SIG-M5 treated with dmso at 0.1 percent for 504 hours (cell line): ENCODE measurements around the gene IGF2R.
"Not testable (repeated sequence)": the region's sequence is repeated elsewhere in the genome, so short reads cannot be mapped to it uniquely, and the experiment has no call there.

ENCODE experiments used
- DNase-seq: peaks from one replicate; lab custom pipeline; 2025; ENCODE audit not compliant: unreplicated experiment; lab: John Stamatoyannopoulos, UW

IGF2R gene

DNA sequence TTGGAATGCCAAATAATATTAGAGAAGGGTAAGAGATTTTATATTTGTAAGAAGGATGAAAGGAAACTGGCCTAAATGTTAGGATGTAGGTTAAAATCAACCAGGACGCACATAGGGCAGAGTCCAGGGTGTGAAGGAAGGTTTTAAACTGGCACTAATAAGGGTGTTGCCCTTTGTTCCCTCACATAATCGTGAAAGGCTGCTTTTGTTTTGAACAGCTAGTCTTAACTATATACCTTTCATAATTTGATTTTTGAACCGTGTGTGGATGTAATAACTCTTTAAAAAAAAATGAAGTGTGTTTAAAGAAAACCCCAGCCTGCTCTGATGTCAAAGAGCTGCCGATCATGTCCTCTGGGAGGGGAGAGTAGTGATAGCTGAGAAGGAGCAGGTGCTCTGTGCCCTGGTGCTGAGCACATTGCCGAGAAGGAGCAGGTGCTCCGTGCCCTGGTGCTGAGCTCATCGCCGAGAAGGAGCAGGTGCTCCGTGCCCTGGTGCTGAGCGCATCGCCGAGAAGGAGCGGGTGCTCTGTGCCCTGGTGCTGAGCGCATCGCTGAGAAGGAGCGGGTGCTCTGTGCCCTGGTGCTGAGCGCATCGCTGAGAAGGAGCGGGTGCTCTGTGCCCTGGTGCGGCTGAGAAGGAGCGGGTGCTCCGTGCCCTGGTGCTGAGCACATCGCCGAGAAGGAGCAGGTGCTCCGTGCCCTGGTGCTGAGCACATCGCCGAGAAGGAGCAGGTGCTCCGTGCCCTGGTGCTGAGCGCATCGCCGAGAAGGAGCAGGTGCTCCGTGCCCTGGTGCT is 121.8 kb downstream of the IGF2R start:
- not testable (repeated sequence) for DNase-seq

DNA sequence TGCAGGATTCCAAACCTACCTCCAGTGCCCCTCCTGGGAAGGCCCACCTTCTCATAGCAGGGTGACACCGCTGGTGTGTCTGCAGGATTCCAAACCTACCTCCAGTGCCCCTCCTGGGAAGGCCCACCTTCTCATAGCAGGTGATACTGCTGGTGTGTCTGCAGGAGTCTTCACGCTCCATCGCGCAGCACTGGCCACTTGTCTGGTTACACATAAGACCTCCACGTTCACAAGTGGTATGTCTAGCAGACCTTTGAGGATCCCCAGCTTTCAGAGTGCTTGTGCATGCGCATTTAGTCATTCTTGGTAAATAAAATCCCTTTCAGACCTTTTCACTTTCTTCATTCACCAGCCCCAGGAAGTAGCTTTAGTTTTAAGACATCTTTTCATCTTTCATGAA is 123.3 kb downstream of the IGF2R start:
- not testable (repeated sequence) for DNase-seq

DNA sequence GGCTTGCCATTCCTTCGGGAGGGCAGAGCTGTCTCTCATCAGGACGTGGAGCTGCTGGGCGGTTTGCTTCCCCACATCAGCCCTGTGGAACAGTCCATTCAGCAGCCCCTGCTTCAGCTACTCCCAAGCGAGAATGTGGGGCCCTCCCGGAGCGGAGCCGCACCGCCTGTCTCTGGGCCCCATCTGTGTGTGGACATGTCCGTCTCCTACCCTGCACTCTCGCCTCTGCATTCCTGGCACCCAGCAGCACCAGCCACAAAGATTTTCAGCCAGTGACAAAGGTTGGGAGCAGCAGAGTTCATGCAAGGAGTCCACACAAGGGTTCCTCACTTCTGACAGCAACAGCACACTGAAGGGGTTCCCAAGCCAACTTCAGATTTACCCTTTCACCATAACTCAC is 123.7 kb downstream of the IGF2R start:
- DNase-seq, result no peak

DNA sequence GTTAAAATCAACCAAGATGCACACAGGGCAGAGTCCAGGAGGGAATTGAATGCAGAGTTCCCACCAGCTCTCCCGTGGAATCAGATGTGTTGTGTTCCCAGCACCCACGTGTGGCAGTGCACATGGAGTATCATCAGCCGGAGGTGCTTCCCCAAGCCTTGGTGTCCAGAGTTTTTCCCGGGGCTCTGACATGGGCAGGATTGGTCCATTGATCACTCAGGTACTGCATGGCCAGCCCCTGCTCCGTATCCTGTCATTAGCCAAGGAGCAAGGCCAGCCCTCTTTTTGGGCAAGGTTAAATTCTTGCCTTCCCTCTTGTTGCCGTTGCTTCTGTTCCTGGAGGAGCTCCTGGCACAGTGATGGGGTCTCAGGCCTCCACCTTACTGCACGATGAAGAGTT is 124.2 kb downstream of the IGF2R start:
- DNase-seq, result no peak

DNA sequence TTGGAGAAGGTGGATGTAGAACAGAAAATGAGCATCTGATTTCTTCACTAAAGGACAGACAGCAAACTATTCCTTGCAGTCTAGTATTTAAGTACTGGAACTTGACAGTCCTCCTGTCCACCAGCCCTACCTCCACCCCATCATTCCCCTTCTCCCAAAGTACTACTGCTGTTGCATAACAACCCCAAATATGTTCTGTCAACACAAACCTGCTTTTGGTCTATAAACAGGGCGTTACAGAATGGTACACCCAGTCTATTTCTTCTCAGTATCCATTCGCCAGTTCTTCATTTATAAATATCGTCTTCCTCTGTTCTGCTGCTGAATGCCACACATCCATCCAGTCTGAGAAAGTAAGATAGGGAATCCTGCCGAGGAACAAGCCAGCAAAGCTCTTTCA is 125.1 kb downstream of the IGF2R start:
- no peak for DNase-seq

DNA sequence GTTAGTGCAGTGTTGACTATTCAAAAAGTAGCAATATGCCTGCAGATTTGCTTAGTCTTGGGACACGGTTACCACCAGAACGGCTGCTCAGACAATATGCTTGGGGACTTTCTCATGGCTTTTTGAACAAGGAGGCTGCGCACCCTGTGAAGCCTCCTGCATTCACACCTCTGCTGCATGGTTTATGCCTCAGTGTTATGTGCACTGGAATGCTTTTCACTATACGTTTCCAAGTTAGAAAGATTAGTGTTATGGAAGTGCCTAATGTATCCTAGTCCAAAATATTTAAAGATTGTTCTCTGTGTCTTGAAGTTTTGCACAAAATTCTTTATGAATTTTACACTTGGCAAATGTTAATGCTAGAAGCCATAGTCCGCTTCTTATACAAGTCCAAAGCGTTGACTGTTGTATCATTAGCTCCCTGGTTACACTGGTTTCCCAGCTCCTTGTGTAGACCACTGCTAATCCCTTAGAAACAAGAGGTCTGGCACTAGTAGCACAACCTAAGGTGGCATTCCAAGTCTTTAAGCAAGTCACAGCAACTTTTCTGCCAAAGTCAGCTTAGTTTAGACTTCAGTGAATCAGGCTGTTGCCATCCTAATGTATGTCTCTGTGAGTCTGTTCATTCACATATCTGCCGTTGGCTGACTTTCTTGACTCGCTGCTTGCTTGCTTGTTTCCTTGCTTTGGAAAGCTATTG is 126.4 kb downstream of the IGF2R start:
- no peak for DNase-seq

DNA sequence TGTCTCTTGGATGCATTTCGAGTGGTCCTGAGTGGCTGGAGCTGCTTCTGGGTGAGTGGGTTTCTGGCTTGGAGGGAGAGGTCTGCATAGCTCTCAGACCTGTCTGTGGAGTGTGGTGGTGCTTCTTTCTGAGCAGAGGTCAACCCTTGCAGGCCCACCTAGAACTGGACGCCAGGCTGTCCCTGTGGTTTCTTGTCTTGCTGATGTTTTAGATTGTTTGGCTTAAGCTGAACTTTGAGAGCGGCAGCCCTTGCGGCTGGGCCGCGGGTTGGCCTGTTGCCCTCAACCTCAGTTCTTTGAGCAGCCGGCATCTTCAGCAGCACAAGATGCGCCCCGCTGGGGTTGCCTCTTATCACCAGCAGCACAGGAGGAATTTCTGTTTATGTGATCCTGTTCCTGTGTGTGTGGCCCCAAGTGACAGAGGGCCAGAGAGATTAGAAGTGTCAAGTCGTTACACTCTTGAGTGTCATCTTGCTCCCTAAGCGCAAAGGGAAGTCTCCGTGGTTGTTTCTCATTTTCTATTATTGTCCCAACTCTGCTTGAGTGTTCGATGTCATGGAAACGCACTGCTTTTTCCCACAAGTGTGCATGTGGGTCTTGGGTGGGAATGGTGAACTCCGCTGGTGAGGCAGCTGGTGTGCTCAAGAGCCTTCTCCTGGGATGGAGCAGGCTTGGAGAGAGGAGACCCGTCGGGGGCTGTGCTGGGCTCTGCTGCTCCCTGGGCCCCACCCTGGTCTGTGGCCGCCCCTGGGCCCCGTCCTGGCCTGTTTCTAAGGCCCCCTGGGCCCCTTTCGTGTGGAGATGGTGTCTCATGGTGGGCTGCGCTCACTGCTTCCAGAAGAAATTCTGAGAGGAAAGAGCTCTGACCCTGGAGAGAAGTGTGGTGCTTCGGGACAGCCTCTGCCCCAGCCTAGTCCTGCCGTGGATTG is 132.7 kb downstream of the IGF2R start:
- no peak for DNase-seq

DNA sequence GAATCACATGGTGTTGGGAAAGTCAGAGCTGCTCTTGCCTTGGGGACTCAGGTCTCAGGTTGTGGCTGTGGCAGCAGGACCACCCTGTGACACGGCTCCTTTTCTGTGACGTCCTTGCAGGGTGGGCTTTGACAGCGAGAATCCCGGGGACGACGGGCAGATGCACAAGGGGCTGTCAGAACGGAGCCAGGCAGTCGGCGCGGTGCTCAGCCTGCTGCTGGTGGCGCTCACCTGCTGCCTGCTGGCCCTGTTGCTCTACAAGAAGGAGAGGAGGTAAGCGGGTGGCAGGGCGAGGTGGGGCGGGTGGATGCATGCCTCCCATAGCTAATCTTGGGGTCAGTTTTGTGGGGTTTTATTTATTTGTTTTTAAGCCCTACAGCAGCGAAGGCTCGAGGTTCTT is 133.5 kb downstream of the IGF2R start:
- no peak for DNase-seq

DNA sequence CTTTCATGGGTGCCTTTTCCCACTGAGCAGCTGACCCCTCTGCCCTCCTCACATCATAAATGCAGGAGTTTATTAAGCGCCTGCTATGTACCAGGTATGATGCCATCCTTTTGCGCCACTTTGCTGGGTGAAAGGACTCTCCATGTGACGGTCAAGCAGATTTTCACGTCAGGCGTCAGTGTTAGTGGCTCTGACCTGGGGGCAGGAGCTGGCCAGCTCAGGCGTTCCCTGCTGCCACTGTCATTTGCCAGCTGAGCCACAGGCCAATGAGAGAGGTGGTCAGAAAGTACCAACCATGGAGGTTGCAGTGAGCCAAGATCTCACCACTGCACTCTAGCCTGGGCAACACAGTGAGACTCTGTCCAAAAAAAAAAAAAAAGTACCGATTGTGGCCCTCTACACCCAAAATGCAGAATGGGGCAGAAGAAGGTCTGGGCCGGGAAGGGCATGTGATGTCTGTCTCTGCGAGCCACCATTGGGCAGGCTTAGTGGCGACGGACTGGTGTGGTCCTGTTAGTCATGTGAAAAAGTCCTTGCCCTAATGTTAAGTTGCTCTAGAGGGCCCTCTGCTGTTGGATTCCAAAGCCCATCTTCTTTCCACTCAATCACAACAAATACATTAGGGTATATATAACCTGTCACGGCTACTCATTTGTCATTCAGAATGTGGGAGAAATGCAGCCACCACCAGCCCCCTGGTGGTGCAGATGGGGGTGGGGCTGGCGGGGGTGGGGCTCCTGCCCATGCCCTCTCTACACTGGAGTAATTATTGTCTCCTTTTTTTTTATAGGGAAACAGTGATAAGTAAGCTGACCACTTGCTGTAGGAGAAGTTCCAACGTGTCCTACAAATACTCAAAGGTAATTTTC is 134.3 kb downstream of the IGF2R start:
- peak; percentile 22 for DNase-seq

DNA sequence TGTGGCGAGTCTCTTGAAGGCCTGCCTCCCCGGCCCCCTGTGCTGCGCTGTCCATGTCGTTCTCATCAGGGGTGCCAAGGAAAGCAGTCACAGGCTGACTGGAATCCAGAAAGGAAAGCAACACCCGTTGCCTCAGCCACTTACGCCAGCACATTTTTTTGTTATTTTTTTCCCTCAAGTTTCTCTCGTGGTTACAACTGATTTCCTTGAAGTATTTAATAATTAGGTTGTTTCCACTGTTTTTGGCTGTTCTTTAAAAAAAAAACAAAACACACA is 134.9 kb downstream of the IGF2R start:
- DNase-seq, result no peak

DNA sequence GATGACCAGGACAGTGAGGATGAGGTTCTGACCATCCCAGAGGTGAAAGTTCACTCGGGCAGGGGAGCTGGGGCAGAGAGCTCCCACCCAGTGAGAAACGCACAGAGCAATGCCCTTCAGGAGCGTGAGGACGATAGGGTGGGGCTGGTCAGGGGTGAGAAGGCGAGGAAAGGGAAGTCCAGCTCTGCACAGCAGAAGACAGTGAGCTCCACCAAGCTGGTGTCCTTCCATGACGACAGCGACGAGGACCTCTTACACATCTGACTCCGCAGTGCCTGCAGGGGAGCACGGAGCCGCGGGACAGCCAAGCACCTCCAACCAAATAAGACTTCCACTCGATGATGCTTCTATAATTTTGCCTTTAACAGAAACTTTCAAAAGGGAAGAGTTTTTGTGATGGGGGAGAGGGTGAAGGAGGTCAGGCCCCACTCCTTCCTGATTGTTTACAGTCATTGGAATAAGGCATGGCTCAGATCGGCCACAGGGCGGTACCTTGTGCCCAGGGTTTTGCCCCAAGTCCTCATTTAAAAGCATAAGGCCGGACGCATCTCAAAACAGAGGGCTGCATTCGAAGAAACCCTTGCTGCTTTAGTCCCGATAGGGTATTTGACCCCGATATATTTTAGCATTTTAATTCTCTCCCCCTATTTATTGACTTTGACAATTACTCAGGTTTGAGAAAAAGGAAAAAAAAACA is 136.1 kb downstream of the IGF2R start:
- no peak for DNase-seq

DNA sequence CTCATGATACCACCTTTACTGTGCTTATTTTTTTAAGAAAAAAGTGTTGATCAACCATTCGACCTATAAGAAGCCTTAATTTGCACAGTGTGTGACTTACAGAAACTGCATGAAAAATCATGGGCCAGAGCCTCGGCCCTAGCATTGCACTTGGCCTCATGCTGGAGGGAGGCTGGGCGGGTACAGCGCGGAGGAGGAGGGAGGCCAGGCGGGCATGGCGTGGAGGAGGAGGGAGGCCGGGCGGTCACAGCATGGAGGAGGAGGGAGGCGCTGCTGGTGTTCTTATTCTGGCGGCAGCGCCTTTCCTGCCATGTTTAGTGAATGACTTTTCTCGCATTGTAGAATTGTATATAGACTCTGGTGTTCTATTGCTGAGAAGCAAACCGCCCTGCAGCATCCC is 137.1 kb downstream of the IGF2R start:
- no peak for DNase-seq

DNA sequence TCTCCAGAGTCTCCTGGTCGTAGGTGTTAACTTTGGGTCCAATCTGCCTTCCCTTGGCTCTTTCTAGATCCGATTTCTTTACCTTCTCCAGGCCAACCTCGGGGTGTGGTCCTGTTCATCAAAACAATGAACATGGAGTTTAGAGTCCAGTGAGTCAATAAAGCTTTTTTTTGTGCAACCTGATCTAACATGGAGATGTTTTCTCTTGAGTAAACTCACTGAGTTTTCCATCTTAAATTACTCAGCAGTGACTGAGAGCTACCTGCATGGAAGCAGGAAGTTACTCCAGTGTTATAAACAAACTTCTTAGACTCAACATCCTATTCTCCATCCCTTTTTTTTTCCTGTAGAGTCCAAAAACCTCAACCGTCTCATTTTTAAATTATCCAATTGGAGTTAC is 137.8 kb downstream of the IGF2R start:
- DNase-seq, result no peak

DNA sequence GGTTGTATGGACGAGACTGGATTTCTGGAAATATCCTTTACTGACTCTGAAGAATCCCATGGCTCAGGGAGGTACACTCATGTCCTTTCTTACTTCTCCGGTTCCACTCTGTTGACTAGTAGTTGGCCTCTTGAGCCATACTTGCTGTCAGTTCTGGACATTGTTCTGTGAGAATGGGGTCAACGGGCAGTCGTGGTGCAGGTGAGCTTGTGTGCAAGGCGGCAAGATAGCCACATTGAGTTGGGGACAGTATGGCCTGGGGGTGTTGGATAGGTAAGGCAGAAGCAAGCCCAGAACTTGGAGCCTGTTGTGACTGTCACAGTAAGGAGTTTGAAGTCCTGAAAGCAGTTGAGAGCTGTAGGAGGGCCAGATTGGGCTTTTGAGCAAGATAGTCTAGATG is 139.2 kb downstream of the IGF2R start:
- no peak for DNase-seq

DNA sequence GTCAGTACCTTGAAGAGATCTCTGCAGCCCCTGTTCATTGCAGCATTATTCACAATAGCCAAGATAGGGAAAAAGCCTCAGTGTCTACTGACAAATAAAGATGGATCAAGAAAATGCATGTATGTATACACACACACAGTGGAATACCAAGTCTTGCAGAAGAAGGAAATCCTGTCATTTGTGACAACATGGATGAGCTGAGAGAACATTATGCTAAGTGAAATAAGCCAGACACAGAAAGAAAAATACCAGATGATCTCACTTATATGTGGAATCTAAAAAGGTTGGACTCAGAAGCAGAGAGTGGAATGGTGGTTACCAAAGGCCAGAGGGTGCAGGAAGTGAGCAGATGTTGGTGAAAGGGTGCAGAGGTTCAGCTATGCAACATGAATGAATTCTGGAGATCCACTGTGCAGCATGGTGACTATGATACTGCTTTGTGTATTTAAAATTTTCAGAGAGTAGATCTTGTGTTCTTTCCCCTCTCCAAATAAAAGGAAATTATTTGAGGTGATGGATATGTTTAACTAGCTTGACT is 141.8 kb downstream of the IGF2R start:
- no peak for DNase-seq

DNA sequence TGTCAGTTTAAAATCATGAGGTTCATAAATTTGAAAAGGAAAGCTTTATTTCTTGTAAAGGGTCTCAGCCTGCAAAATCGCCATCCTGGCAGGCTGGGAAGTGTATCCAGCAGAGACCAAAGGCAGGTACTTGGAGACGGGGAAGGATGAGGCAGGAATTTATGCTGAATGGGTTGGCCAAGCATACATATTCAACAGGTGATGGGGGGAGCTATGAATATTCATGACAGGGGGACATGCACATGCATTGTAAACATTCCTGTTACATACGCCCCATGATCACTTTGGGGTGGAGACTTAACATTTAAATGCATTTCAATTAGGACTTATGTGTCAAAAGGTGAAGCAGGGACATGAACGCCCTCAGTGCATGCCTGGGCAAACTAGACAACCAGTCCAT is 142.9 kb downstream of the IGF2R start:
- DNase-seq, result no peak

DNA sequence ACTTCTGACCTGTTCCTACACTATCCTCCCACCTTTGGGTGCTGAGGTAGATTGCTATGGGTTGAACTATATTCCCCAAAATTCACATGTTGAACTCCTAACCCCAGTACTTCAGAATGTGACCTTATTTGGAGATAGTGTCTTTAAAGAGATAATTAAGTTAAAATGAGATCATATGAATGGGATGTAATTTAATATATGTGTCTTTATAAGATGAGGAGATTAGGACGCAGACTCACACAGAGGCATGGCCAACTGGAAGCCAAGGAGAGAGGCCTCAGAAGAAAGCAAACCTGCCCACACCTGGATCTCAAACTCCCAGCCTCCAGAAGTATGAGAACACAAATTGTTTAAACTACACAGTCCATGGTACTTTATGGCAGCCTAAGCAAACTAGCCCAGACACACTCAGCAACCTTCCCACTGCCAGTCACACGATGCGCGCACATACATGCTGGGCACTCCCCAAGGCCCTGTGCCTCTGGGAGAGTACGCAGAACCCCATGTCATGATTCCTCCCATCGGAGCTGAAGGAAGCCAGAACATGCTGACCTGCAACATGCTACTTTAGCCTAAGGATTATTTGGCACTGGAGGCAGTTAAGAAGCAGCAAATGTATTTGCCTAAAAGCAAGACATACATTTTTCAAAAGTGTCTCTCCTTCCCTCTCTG is 143.9 kb downstream of the IGF2R start:
- no peak for DNase-seq

DNA sequence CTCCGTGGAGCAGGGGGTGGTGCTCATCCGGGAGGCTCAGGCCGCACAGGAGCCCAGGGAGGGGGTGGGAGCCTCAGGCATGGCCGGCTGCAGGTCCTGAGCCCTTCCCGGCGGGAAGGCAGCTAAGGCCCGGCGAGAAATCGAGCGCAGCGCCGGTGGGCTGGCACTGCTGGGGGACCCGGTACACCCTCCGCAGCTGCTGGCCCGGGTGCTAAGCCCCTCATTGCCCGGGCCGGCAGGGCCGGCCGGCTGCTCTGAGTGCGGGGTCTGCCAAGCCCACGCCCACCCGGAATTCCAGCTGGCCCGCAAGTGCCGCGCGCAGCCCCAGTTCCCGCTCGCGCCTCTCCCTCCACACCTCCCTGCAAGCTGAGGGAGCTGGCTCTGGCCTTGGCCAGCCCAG is 145.7 kb downstream of the IGF2R start:
- DNase-seq, result not testable (repeated sequence)

DNA sequence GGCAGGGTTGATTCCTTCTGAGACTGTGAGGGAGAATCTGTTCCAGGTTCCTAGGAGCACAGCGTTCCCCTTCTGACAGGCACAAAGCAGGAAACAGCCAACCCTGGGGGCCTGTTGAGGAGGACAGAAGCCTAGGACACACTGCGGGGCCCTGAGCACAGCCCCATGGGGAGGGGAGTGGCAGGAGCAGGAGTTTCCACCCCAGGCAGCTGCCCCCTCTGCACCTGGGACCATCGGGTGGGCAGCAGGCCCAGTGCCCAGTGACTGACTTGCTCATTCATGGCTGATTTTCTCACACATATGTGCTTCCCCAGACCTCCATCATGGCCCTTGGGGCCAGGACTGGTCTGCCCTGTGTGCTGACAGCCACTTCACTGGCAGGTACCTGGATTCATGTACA is 146.5 kb downstream of the IGF2R start:
- DNase-seq, result no peak

DNA sequence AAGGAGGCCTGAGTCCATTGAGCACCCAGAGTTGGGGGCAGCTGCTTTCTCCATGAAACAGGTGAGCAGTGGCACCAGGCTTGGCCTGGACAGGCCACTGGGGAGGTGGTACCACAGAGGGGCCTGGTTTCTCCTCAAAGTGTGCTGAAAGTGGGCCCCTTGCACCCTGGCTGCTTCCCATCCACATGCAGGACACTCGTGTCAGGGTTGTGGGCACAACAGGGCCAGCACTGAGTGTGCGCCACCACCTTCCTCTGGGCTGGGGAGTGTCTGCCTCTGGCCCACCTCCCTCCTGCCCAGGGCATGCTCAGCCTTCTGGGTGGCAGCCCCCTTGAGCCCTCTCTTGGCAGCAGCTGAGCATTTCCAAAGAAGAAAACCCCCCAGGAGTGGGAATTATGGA is 147.5 kb downstream of the IGF2R start:
- DNase-seq, result no peak
